H1 (cell line): ENCODE results near the gene CCDC9B. TPM values are rescaled to one million over a fixed set of nuclear protein-coding genes. Genes with fewer than 3 reads are reported as not detected.

Source experiments
- ATF3 ChIP-seq: IDR thresholded peaks from 2 replicates; pipeline ENCODE4 v1.6.1; 2011; ENCODE audit warnings: low read depth, mild to moderate bottlenecking, low read length; ENCODE audit not compliant: insufficient read depth
- CREB1 ChIP-seq: IDR thresholded peaks from 2 replicates; pipeline ENCODE4 v1.6.1; 2012; ENCODE audit warnings: inconsistent platforms
- E2F6 ChIP-seq: IDR thresholded peaks from 2 replicates; pipeline ENCODE4 v1.6.1; 2012; ENCODE audit warnings: inconsistent platforms
- EP300 ChIP-seq, 2 experiments: IDR thresholded peaks; 1 replicate in 1 of 2; 2 replicates in 1 of 2; pipeline ENCODE4 v1.6.1; 2011 to 2012; ENCODE audit warnings: low read depth in 2 of 2, low read length in 2 of 2, mild to moderate bottlenecking in 2 of 2, borderline replicate concordance in 1 of 2, inconsistent platforms in 1 of 2, moderate library complexity in 1 of 2
- KDM4A ChIP-seq: IDR thresholded peaks from one replicate; pipeline ENCODE4 v1.7.1; 2012; ENCODE audit warnings: low read depth, mild to moderate bottlenecking, moderate library complexity, low read length, inconsistent platforms; ENCODE audit not compliant: severe bottlenecking
- MAX ChIP-seq: IDR thresholded peaks from 2 replicates; pipeline ENCODE4 v1.6.1; 2012; ENCODE audit warnings: inconsistent platforms
- NANOG ChIP-seq: IDR thresholded peaks from 2 replicates; pipeline ENCODE4 v1.6.1; 2011; ENCODE audit warnings: low read length, low read depth, mild to moderate bottlenecking, inconsistent platforms; ENCODE audit not compliant: insufficient read depth, poor library complexity, severe bottlenecking
- NRF1 ChIP-seq: IDR thresholded peaks from 2 replicates; pipeline ENCODE4 v1.6.1; 2011; ENCODE audit warnings: mild to moderate bottlenecking, low read depth, low read length, improper control_type of control experiment
- RBBP5 ChIP-seq: IDR thresholded peaks from 2 replicates; pipeline ENCODE4 v1.7.1; 2012; ENCODE audit warnings: low read depth, mild to moderate bottlenecking, inconsistent platforms, low read length, moderate library complexity, borderline replicate concordance
- RNF2 ChIP-seq: fragments of 200-900, 300-1000 bp; sonication (generic); IDR thresholded peaks from 2 replicates; pipeline ENCODE4 v1.7.1; 2016; ENCODE audit warnings: borderline replicate concordance, low read depth, mild to moderate bottlenecking, antibody characterized with exemption, low read length; ENCODE audit not compliant: poor library complexity, severe bottlenecking; ENCODE audit errors: missing control alignments
- RXRA ChIP-seq: IDR thresholded peaks from 2 replicates; pipeline ENCODE4 v1.6.1; 2011; ENCODE audit warnings: low read depth, mild to moderate bottlenecking, low read length, moderate library complexity; ENCODE audit not compliant: insufficient read depth
- SUZ12 ChIP-seq: fragments of 200-600 bp; sonication (generic); IDR thresholded peaks from 2 replicates; pipeline ENCODE4 v1.6.1; 2012; ENCODE audit warnings: mild to moderate bottlenecking, inconsistent platforms, low read length, moderate library complexity, mixed read lengths
- polyA plus RNA-seq, 7 experiments: library from polyadenylated mRNA; depleted of rRNA in 3 of 7; stranded (reverse) in 5 of 7; unstranded in 2 of 7; fragments of >200 nt in 5 of 7; fragments of 200-250 nt in 2 of 7; gene quantifications; 1 replicate in 5 of 7; 2 replicates in 1 of 7; 4 replicates in 1 of 7; pipeline versions ENCODE4 v1.2.1 to v1.2.3, GENCODE V29; 2011 to 2013; ENCODE audit warnings: missing spikeins in 2 of 7, mixed read lengths in 2 of 7
- total RNA-seq: library from RNA; stranded (reverse); fragmentation: NEBNext Ultra II Directional; extraction: Animal tissue kit (Norgen Biotek cat#: 25700); gene quantifications from 2 replicates; pipeline ENCODE4 v1.2.1, GENCODE V29; 2021

The CCDC9B gene
- total and polyA plus RNA-seq, 2 of the 8 experiments (the other 6 are each of a cell fraction or from before 2014, with no cell fraction given) = 0.45 to 0.78 TPM

- TF ChIP-seq SUZ12 (peak; percentile 76; the same call in 1 of the 2 replicates), ATF3 (no peak), RXRA (no peak), E2F6 (peak; percentile 89), KDM4A (peak; percentile 82), EP300 (IDR thresholded peaks at IDR 0.05; ENCODE audit: borderline replicate concordance in 1 of 2, low read depth in 2 of 2, low read length in 2 of 2) (no peak), NANOG (no peak), NRF1 (no peak), MAX (peak; percentile 96), CREB1 (no peak), RNF2 (peak; percentile 43), RBBP5 (no peak; the same call in 1 of the 2 replicates)
Measured at GRCh38 chr15:40290918-40291574, 49.7 kb downstream of the CCDC9B start (continued).
